ENCODE measurements around the gene LGALS1.

- TF ChIP-seq, protein P1, sequence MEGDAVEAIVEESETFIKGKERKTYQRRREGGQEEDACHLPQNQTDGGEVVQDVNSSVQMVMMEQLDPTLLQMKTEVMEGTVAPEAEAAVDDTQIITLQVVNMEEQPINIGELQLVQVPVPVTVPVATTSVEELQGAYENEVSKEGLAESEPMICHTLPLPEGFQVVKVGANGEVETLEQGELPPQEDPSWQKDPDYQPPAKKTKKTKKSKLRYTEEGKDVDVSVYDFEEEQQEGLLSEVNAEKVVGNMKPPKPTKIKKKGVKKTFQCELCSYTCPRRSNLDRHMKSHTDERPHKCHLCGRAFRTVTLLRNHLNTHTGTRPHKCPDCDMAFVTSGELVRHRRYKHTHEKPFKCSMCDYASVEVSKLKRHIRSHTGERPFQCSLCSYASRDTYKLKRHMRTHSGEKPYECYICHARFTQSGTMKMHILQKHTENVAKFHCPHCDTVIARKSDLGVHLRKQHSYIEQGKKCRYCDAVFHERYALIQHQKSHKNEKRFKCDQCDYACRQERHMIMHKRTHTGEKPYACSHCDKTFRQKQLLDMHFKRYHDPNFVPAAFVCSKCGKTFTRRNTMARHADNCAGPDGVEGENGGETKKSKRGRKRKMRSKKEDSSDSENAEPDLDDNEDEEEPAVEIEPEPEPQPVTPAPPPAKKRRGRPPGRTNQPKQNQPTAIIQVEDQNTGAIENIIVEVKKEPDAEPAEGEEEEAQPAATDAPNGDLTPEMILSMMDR (conservative IDR thresholded peaks at IDR 0.05; ENCODE audit: low read depth, low read length): no peak
- TF ChIP-seq EZH2 (IDR thresholded peaks at IDR 0.05; ENCODE audit: borderline replicate concordance, low read depth, low read length, poor library complexity, severe bottlenecking): no peak
Measured at GRCh38 chr22:37711490-37711889, 36.1 kb downstream of the LGALS1 start.

All from A673 (cell line).